Smooth muscle cell of the brain vasculature (primary cell): ENCODE results near the gene HS6ST3.

Experiments used
- DNase-seq: peaks from one replicate; pipeline ENCODE4 v3.0.0-alpha.2; 2012; ENCODE audit warnings: low read depth, low spot score

The HS6ST3 gene

DNA sequence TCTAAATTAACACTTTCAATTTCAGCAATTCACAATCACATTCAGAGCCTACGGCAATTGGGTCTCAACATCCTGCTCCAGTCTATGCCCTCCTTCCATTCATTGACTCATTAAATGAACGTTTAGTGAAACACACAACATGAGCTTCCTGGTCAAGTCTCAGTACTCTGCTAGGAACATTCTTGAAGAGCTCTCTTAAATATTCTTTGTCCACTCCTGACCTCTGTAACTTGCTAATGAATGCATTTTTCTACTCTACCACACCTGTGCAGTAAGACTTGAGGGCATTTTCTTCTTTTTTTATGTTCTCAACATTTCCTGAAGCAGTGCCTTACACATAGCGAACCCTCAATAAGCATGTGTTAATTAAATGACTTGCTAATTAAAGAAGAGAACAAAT is 735.7 kb downstream of the HS6ST3 start:
- DNase-seq: no peak

DNA sequence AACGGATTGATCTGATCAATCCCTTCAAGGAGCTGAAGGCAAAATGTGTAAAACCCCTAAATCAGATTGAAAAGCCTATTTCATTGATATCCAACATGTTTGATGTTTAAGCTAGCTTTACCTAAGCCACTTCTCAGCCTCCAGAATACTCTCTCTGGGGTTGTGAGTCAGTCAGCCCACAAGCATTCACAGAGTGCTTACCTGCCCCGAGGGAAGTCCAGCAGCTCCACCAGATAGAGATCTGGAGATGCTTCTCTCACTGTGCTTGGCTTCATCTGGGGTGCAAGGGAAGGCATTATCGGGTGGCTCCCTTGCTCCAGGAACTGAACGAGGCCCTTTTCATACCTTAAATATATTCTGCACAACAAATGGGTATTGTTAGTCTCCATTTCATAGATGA is 744.7 kb downstream of the HS6ST3 start:
- no peak for DNase-seq

GRCh38 chr13:96835546-96835945 is 745.6 kb downstream of the HS6ST3 start:
- no peak for DNase-seq

GRCh38 chr13:96836733-96837132 is 746.8 kb downstream of the HS6ST3 start:
- no peak for DNase-seq

- no peak for DNase-seq
Measured at GRCh38 chr13:96837809-96838208, 747.9 kb downstream of the HS6ST3 start.

- DNase-seq: no peak
Measured at GRCh38 chr13:96844195-96844594, 754.3 kb downstream of the HS6ST3 start.

GRCh38 chr13:96844616-96845015 is 754.7 kb downstream of the HS6ST3 start:
- DNase-seq: no peak

GRCh38 chr13:96848286-96848685 is 758.4 kb downstream of the HS6ST3 start:
- DNase-seq: no peak

DNA sequence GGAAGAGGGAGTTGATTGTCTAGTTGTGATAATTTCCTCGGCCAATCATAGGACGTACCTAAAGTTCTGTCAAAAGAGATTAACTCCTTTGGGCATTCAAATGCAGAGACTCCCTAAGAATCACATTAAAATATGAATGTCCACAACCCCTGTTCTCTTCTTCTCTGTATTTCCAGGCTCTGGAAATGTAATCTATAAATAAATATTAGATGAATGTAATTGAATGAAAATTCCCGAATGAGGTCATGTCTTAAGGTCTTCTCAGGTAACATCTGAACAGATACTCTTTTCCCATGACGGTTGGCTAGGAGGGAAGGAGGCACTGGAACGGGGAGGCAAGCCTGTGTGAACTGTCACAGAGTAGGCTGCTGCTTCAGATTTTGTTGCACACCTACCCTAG is 759.2 kb downstream of the HS6ST3 start:
- DNase-seq: no peak

DNA sequence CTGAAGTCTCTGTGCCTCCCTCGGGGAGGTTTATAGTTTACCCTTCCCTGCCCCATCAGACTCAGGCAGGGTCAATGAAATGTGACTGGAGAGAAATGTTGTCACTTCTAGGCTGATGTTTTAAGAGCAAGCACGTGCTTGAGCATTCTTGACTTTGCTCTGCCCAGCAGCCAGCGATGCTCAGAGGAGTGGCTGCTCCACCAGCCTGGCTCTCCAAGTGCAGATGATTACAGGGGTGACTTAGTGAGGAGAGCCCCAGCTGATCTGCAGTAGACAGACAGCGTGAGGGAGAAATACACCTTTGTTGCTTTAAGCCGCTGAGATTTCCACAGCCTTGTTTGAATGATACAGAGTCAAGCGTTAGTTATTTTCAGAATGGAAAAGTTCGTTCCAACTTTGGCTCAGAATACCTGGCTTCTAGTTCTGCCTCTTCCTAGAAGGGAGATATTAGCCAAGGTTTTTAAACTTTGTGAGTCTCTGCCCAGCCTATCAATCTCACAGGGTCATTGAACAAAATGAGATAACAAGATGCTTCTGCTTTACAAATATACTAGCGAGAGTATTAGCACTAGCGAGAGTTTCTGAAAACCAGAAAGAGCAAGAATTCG is 760.7 kb downstream of the HS6ST3 start:
- DNase-seq: no peak

- DNase-seq: no peak
Measured at GRCh38 chr13:96851856-96852445, 762.0 kb downstream of the HS6ST3 start.

GRCh38 chr13:96858133-96858826 is 768.4 kb downstream of the HS6ST3 start:
- no peak for DNase-seq

DNA sequence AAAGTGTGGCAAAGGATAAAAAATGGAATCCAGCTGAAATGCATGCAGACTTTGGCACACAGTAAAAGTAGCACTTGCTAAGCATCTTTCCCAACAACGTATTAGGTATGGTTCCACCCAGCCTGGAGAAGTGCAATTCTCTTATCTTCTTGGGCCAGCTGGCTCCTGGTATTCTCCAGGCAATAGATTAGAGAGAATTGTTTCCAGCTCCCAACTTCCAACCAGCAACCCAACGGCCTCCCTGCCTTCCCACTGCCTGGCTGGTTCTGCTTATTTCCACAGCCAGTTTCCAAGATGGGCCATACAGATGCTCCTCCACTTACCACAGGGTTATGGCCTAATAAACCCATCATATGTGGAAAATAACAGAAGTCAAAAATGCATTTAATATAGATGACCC is 771.0 kb downstream of the HS6ST3 start:
- DNase-seq: no peak

- no peak for DNase-seq
Measured at GRCh38 chr13:96862093-96862492, 772.2 kb downstream of the HS6ST3 start.

DNA sequence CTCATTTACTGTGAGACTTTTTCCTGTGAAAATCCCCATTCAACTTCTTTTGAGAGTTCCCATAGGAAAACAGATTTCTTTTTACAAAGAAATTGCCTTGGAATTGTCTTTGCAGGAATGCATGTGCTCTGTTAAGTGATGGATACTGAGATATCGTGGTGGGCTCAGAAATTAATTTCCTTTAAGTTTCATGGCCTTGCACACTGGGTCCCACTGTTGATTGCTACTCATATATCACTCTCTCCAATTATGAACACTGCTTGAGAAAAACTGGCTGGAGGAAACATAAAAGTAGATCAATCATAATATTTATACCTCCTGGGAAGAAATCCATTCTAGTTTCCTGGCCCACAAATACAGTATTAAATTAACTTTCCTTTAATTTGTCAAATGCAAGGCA is 773.1 kb downstream of the HS6ST3 start:
- no peak for DNase-seq

GRCh38 chr13:96871469-96871868 is 781.6 kb downstream of the HS6ST3 start:
- no peak for DNase-seq

- DNase-seq: no peak
Measured at GRCh38 chr13:96880419-96880818, 790.5 kb downstream of the HS6ST3 start.
